ENCODE measurements around the gene STEAP1B.
A peak's percentile ranks its signal among the peaks of the same experiment; 100 is the strongest.
"Not testable (repeated sequence)": the region's sequence is repeated elsewhere in the genome, so short reads cannot be mapped to it uniquely, and the experiment has no call there.

Gene STEAP1B

DNA sequence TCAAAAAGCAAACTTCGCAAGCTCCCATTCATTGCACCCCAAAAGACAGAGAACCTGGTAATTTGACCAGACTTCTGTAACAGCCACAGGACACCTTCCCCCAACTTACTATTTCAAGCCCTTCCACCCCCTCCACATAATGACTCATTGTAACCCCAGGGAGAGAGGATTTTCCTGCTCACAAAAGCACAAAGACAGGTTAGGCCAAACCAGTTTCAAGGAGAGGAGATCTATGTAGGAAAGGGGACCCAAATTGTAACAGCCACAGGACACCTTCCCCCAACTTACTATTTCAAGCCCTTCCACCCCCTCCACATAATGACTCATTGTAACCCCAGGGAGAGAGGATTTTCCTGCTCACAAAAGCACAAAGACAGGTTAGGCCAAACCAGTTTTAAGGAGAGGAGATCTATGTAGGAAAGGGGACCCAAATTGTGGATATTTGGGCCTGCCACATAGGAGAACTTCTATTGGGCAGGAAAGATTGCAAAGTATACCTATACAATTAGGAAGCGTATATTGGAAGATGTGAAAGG, 66.8 kb downstream of the STEAP1B start:
- not testable (repeated sequence) for DNase-seq (ENCODE audit: low spot score in 2 of 2); H3K4me3 Mint-ChIP-seq; H3K36me3 Mint-ChIP-seq; ATAC-seq; H3K9me3 Mint-ChIP-seq; H3K27ac Mint-ChIP-seq; H3K4me1 Mint-ChIP-seq

DNA sequence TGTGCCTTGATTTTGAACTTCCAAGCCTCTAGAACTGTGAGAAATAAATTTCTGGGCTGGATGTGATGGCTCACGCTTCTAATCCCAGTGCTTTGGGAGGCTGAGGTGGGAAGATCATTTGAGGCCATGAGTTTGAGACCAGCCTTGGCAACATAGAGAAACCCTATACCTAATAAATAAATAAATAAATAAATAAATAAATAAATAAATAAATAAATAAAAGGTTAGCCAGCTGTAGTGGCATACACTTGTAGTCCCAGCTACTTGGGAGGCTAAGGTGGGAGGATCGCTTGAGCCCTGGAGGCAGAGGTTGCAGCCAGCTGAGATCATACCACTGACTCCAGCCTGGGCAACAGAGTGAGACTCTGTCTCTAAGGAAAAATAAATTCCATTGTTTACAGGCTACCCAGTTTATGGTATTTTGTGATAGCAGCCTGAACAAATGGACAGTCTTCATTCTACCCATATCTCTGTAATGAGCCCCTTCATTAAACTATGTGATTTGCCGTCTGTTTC, 67.7 kb downstream of the STEAP1B start:
- Mint-ChIP-seq H3K4me3 (no peak overlapping the region), H3K27ac (no peak overlapping the region), H3K4me1 (no peaks in the 10 kb centered on the region), H3K9me3 (no peaks in the 10 kb centered on the region), H3K36me3 (no peaks in the 10 kb centered on the region)
- ATAC-seq: no peak
- DNase-seq (ENCODE audit: low spot score in 2 of 2): no peak

DNA sequence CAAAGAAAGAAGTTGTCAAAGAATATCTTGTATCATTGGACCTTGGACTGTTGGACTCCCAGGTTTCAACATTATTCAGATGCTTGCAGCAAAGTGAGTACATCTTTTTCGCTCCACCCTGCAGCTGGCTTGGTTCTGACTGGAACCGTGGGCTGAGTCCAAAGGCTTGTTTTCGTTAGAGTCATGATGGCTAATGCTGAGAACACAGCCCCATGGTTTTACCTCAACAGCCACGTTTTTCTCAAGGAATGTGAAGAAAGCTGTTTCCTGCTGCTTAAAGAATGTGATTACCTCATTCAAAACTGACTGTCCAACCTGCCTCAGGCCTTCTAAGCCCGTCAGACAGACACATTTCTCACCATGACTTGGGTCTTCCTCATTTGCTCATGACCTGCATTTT, 69.5 kb downstream of the STEAP1B start:
- DNase-seq (ENCODE audit: low spot score in 2 of 2): no peak
- ATAC-seq: no peak
- Mint-ChIP-seq H3K36me3 (no peaks in the 10 kb centered on the region), H3K4me3 (no peak overlapping the region), H3K27ac (no peak overlapping the region), H3K4me1 (no peaks in the 10 kb centered on the region), H3K9me3 (no peaks in the 10 kb centered on the region)

DNA sequence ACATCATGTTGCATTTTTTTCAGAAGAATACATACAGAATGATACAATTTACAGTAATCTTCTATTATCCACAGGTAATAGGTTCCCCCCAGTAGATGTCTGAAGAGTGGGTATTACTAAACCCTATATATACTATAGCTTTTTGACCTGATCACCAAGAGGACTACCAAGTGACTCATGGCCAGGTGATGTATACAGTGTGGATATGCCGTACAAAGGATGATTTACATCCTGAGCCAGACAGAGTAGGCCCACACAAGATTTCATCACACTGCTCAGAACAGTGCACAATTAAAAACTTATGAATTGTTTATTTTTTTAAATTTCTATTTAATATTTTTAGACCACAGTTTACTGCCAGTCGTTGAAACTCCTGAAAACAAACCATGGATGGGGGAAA, 70.6 kb downstream of the STEAP1B start:
- ATAC-seq: no peak
- H3K4me3 Mint-ChIP-seq: no peak overlapping the region
- H3K36me3 Mint-ChIP-seq: no peaks in the 10 kb centered on the region
- no peak overlapping the region for H3K27ac Mint-ChIP-seq
- H3K9me3 Mint-ChIP-seq: no peaks in the 10 kb centered on the region
- no peak for DNase-seq (ENCODE audit: low spot score in 2 of 2)
- H3K4me1 Mint-ChIP-seq: no peaks in the 10 kb centered on the region

DNA sequence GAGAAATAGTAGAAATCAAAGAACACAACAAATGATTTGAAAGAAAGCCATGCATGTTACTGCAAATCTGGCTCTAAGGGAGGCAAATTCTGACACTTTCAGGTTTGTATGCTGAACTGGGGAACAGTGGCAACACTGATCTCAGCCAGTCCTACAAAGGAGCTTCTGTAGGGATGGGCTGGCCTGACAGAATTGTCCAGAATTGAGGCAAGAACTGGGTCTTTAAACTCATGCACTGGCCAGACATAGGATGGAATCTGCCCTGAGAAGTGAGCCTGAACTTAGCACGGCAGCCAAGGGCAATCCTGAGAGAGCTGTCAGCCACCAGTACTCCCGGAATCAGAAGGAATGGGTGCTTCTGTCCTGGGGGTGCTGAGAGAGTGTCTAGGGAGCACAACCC, 72.1 kb downstream of the STEAP1B start:
- DNase-seq (ENCODE audit: low spot score in 2 of 2): no peak
- no peak for ATAC-seq
- Mint-ChIP-seq H3K36me3 (no peaks in the 10 kb centered on the region), H3K9me3 (no peaks in the 10 kb centered on the region), H3K27ac (no peak overlapping the region), H3K4me3 (no peak overlapping the region), H3K4me1 (no peaks in the 10 kb centered on the region)

DNA sequence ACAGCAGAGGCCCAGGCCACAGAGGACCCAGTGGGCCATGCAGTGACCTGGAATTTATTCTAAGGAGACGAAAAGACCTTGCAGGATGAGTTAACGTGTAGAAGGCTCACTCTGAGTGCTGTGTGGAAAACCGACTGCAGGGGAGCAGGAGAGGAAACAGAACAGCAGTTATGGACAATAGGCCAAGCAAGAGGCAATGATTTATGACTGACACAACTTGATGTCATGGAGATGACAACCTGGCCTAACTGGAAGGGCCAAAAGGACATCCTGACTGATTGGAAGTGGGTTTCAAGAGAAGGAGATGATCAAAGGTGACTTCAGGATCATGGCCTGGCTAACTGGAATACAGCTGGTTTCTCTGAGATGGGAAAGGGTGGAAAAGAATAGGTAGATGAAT, 72.9 kb downstream of the STEAP1B start:
- DNase-seq (ENCODE audit: low spot score in 2 of 2): no peak
- no peak for ATAC-seq
- H3K36me3 Mint-ChIP-seq: no peaks in the 10 kb centered on the region
- no peak overlapping the region for H3K4me3 Mint-ChIP-seq
- H3K4me1 Mint-ChIP-seq: no peaks in the 10 kb centered on the region
- no peak overlapping the region for H3K27ac Mint-ChIP-seq
- H3K9me3 Mint-ChIP-seq: no peaks in the 10 kb centered on the region

DNA sequence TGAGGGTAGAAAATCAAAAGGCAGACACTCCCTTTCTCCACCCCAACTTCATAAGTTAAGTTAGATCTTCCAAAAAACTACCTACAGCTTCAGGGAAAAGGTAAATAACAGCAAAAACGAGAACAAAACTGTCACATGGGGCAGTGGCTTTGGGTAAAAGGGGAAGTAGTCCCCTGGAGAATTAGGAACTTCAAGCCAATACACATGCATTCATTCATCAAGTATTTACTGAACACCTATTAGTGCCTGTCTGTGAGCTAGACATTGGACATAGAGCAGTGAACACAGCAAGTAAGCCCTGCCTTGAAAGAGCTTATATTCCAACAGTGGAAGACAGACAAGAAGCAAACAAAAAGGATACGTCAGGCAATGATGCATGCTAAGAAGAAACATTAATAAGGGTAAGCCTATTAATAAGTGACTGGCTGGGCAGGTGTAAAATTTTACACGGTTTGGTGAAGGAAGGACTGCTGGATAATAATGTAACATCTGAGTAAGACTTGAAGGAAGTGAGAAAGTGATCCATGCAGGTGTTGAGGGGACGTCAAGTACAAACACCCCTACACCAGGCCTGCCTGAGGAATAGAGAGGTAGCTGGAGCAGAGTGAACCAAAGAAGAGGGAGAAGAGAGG, 73.4 kb downstream of the STEAP1B start:
- Mint-ChIP-seq H3K4me3 (no peak overlapping the region), H3K4me1 (no peaks in the 10 kb centered on the region), H3K36me3 (no peaks in the 10 kb centered on the region), H3K27ac (no peak overlapping the region), H3K9me3 (no peaks in the 10 kb centered on the region)
- ATAC-seq: no peak
- no peak for DNase-seq (ENCODE audit: low spot score in 2 of 2)

DNA sequence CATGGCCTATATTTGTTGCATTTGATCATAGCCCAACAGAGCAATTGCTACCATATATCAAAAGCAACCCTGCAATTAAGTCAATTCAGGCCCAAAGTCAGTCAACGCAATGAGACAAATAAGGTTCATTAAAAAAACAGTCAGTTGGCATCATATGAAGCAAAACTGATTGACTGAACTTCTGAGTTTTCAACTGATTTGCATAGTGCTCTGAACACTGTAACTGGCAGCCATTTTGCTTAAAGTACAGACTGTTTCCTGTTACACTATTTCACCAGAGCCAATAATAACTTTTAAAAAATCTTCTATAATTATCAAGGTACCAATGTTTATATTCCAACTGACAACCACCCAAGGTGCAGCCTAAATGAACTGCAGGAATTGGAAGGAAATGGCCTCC, 74.6 kb downstream of the STEAP1B start:
- no peak overlapping the region for H3K4me3 Mint-ChIP-seq

DNA sequence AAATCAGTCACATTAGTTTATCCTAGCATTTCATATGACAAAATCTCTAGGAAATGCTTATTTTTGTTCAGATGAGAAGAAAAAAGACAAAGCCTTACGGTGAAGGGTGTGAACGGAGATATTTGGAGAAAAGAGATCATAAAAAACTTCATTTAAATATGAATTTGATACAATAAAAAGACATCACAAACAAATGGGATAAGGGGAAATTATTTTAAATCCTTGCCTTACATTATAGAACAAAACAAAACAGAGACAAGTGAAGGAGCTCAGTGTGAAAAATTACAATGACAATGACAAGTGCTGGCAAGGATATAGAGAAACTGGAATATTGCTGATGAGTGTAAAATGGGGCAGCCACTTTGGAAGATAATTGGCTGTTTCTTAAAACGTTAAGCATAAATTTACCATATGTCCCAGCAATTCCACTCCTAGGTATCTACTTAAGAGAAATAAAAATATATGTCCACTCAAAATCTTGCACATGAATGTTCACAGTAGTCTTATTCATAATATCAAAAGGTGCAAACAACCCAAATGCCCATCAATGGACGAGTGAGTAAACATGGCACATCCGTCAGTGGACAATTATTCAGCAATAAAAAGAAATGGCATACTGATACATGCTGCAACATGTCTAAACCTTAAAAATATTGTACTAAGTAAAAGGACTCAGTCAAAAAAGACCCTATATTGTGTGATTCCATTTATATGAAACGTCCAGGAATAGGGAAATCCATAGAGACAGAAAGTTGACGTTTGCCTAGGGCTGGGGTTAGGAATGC, 77.0 kb downstream of the STEAP1B start:
- no peaks in the 10 kb centered on the region for H3K4me1 Mint-ChIP-seq
- no peaks in the 10 kb centered on the region for H3K36me3 Mint-ChIP-seq
- DNase-seq (ENCODE audit: low spot score in 2 of 2) (no peak), ATAC-seq (no peak)
- no peaks in the 10 kb centered on the region for H3K9me3 Mint-ChIP-seq
- no peak overlapping the region for H3K4me3 Mint-ChIP-seq
- no peak overlapping the region for H3K27ac Mint-ChIP-seq

More for the DNA sequence above, 74.6 kb downstream of the STEAP1B start:
- Mint-ChIP-seq H3K27ac (no peak overlapping the region), H3K4me1 (no peaks in the 10 kb centered on the region), H3K36me3 (no peaks in the 10 kb centered on the region), H3K9me3 (no peaks in the 10 kb centered on the region)
- DNase-seq (ENCODE audit: low spot score in 2 of 2) (no peak), ATAC-seq (no peak)

DNA sequence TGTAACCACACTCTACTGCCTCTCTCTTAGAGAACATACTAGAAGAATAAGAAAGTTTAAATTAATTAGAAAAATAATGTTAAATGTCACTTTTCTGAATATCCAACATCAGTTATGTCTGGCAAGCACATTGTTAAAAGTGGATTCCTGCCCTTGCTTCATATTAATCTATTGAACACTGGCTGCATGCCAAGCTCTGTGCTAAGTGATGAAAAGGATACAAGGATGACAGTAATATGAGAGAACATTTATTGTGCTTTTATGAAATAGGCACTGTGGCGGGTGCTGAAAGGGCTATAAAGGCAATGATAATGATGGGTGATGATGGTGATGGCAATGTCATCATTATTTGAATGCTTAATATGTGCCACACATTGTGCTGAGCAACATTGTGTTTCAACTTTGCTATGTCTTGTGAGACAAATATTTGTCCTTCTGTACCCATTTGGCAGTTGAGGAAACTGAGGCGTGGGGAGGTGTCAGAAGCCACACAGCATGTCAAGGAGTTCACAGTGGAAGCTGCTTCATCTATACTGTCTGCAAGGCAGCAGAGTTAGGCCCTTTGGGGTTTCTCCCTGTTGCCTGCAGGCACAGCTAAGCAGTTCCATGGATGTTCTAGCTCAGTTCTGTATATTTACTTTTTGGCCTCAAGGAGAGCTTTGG, 78.9 kb downstream of the STEAP1B start:
- H3K4me3 Mint-ChIP-seq: no peak overlapping the region
- DNase-seq (ENCODE audit: low spot score in 2 of 2) (no peak), ATAC-seq (no peak)
- H3K36me3 Mint-ChIP-seq: no peaks in the 10 kb centered on the region
- H3K4me1 Mint-ChIP-seq: no peaks in the 10 kb centered on the region
- no peaks in the 10 kb centered on the region for H3K9me3 Mint-ChIP-seq
- H3K27ac Mint-ChIP-seq: no peak overlapping the region

DNA sequence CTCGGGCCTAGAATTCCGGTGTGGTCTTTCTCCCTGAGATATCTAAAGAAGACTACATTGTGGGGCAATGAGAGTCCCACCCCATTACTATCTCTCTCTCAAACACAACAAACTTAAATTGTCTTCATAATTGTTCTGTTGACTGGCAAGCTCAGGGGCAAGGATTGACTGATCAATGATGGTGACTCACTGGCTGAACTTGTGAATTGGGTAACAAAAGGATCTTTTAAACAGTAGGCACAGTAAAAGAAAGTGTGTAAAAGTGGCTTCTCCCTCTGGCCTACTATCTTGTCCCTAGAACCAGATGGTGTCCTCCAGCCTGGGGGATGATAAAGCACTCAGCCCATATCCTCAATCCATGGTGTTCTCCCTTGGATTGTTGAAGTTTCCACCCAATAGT, 80.0 kb downstream of the STEAP1B start:
- no peak overlapping the region for H3K4me3 Mint-ChIP-seq
- ATAC-seq: no peak
- H3K36me3 Mint-ChIP-seq: no peaks in the 10 kb centered on the region
- no peaks in the 10 kb centered on the region for H3K9me3 Mint-ChIP-seq
- DNase-seq (ENCODE audit: low spot score in 2 of 2): no peak
- H3K4me1 Mint-ChIP-seq: no peaks in the 10 kb centered on the region
- H3K27ac Mint-ChIP-seq: no peak overlapping the region

DNA sequence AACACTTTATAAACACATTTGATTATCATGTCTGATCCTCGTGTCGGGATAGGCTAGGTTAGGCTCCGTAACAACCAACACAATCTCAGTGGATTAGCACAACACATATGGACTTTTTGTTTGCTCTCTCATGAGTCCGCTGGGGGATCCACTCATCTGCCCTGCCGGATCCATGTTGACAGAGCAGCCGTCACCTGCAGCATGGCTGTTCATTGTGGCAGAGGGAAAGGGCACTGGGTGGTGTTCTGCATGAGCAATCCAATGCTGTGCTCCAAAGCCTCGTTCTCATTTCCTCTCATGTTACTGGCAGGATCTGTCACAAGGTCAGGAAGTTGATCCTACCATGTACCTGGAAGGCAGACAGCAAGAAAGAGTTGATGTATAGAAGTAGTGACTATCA, 80.5 kb downstream of the STEAP1B start:
- Mint-ChIP-seq H3K36me3 (no peaks in the 10 kb centered on the region), H3K4me3 (no peak overlapping the region), H3K9me3 (no peaks in the 10 kb centered on the region), H3K27ac (no peak overlapping the region), H3K4me1 (no peaks in the 10 kb centered on the region)
- ATAC-seq: no peak
- no peak for DNase-seq (ENCODE audit: low spot score in 2 of 2)

DNA sequence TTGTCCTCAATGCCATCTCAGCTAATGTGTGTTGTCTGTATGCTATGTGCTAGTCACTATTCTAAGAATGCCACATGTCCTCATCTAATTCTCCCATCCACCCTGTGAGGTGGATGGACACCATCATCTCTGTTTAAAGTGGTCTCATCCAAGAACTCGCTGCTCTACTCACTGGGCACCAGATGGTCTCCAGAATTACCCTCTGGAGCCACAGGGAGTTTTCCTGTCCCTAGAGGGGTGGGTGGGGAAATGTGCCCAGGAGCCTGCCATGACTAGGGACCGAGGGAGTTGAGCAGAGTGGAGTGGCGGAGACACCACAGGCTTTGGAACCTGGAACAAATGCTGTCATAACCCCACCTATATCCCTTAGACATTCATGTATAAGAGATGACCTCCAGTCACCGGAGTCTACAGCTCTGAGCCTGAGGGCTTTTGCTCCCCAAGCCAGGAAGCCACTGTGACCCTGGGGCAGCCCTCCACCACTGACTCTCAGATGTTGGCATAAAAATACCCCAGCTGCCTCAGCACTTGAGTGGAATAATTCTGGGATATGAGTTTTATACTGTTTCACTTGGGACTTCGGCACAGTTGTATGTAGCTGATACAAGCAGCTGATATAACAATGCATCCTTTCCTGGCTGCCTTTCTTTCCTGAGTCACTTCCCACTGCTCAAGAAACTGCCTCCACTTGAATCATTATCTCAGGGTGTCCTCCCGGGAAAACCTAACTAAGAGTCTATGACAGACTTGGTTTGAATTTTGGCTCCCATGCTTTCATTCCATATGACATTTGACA, 81.5 kb downstream of the STEAP1B start:
- no peak for DNase-seq (ENCODE audit: low spot score in 2 of 2)
- H3K4me1 Mint-ChIP-seq: no peaks in the 10 kb centered on the region
- no peak overlapping the region for H3K27ac Mint-ChIP-seq
- no peaks in the 10 kb centered on the region for H3K36me3 Mint-ChIP-seq
- H3K9me3 Mint-ChIP-seq: no peaks in the 10 kb centered on the region
- H3K4me3 Mint-ChIP-seq: no peak overlapping the region
- ATAC-seq: peak; percentile 33

DNA sequence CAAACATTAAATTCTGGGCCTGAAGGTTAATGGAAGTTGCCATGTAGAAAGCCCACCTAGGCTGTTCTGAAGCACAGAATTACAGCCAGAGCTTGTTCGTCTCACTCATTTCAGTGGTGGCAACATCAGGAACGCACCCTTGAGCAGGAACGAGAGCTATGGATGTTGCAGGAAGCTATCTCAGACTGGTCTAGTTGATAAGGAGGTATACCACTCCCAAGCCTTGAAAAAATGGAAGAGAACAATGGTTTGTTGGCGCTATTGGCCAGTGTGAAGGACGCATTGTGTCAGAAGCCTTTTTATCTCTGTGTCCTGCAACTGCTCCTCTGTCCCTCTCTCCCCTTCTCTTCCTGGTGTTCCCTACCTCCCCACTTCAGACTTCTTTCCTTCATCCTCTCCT, 82.1 kb downstream of the STEAP1B start:
- ATAC-seq (no peak), DNase-seq (ENCODE audit: low spot score in 2 of 2) (no peak)
- no peaks in the 10 kb centered on the region for H3K4me1 Mint-ChIP-seq
- no peak overlapping the region for H3K4me3 Mint-ChIP-seq
- no peak overlapping the region for H3K27ac Mint-ChIP-seq
- no peaks in the 10 kb centered on the region for H3K9me3 Mint-ChIP-seq
- H3K36me3 Mint-ChIP-seq: no peaks in the 10 kb centered on the region

DNA sequence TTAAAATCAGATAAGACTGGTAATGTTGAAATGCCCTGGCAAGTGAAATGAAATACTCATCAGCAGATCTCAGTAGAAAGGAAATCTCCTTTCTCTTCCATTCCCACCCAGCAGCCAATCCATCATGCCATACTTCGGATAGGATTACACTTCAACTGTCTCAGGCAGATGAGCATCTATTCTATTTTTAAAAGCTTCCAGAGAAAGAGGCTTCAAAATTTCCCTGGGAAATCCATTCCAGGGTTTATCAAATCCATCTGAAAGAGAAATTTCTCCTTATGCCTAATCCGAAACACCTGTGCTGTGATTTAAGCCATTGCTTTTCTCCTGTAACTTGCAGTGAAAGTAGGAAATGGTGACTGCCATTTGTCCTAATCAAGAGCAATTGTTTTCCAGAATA, 82.6 kb downstream of the STEAP1B start:
- ATAC-seq (no peak), DNase-seq (ENCODE audit: low spot score in 2 of 2) (no peak)
- Mint-ChIP-seq H3K4me1 (no peaks in the 10 kb centered on the region), H3K27ac (no peak overlapping the region), H3K36me3 (no peaks in the 10 kb centered on the region), H3K4me3 (no peak overlapping the region), H3K9me3 (no peaks in the 10 kb centered on the region)
